ENCODE results near the gene COL18A1.

COL18A1 gene

DNA sequence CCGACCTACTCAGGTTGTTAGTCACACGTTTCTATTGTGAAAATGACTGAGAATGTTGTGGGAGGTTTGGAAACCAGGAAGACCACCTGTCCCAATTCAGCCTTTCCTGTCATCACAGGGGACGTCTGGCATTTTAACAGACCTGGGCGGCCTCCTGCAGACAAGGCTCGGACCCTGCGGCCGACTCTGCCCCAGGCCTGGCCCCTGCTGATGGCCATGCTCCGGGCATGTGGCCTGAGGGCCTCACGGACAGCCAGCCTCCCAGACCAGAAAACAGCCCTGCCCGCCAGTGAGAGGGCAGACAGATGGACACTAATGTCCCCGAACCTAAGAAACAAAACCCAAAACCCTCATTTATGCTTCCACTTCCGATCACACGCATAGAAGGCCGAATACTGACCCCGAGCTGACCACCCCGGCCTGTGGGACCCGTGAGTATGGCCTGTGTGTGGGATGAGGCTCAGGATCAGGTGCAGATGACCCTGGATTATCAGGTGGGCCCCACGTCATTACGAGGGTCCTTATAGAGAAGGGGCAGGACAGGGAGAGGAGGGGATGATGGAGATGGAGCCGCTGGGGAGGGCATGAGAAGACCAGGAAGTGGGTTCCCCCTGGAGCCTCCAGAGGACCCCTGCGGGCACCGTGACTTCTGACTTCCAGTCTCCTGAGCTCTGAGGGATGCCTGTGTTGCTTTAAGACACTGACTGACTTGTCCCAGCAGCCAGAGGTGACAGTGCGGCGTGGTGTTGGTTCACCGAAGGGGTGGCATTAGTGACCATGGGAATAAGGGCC lies 9.6 kb downstream of the COL18A1 start:
- no peak for DNase-seq (ENCODE audit: low spot score)

- DNase-seq (ENCODE audit: low spot score), result no peak
These were observed 10.4 kb downstream of the COL18A1 start for GRCh38 chr21:45415188-45415942.

GRCh38 chr21:45415943-45416611 lies 11.1 kb downstream of the COL18A1 start:
- no peak for DNase-seq (ENCODE audit: low spot score)

DNA sequence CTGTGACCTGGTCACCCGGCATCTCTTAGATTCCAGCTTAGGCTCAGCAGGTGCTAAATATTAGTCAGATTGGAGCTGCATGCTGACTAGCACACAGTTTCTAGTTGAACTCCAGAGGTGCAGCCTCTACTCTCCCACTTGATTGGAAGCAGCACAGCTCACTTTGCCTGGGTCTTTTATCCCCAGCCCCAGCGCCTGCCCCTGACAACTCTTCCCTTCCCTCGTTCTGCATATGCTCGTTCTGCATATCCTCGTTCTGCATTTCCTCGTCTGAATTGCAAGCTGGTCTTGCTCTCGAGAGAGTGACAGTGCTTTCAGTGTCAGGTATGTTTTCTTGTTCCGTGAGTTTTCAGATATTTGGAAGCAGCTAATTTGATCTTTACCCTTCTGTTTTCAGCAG lies 11.7 kb downstream of the COL18A1 start:
- DNase-seq (ENCODE audit: low spot score), result no peak

GRCh38 chr21:45417256-45417950 lies 12.4 kb downstream of the COL18A1 start:
- no peak for DNase-seq (ENCODE audit: low spot score)

GRCh38 chr21:45417951-45418300 lies 13.0 kb downstream of the COL18A1 start:
- DNase-seq (ENCODE audit: low spot score), result no peak

DNA sequence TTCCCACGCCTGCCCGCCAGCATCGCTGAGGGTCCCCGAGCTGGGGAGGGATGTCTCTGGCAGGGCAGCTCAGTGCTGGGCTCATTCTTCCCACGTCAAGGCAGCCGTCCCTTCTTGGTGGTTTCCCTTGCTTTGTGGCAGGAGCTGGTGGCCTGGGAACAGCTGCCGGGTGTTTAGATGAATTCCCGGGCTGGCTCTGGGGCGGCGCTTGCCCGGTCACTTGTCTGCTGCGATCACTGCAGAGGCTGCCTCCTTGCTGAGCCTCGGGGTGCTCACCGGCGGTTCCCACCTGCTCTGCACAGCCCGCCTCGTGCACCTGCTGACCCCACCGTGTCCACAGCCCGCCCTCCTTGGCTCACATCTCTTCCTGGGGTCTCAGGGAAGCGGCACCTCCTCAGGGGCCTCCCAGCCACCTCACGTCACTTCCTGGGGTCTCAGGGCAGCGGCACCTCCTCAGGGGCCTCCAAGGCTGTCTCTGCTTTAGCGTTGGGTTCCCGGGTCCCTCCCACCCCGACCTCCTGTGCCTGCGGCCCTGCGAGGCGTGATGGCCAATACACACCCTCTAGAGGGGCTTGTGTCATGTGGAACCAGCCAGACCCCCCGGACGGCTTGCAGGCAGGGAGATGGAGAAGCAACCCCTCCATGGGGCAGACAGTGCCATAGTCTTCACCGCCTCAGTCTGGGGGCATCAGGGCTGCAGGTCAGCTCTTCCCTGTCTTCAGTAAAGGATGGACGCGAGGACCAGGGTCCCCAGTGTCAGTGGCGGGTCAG lies 13.5 kb downstream of the COL18A1 start:
- no peak for DNase-seq (ENCODE audit: low spot score)

- no peak for DNase-seq (ENCODE audit: low spot score)
These were observed 14.2 kb downstream of the COL18A1 start for GRCh38 chr21:45419162-45419561.

DNA sequence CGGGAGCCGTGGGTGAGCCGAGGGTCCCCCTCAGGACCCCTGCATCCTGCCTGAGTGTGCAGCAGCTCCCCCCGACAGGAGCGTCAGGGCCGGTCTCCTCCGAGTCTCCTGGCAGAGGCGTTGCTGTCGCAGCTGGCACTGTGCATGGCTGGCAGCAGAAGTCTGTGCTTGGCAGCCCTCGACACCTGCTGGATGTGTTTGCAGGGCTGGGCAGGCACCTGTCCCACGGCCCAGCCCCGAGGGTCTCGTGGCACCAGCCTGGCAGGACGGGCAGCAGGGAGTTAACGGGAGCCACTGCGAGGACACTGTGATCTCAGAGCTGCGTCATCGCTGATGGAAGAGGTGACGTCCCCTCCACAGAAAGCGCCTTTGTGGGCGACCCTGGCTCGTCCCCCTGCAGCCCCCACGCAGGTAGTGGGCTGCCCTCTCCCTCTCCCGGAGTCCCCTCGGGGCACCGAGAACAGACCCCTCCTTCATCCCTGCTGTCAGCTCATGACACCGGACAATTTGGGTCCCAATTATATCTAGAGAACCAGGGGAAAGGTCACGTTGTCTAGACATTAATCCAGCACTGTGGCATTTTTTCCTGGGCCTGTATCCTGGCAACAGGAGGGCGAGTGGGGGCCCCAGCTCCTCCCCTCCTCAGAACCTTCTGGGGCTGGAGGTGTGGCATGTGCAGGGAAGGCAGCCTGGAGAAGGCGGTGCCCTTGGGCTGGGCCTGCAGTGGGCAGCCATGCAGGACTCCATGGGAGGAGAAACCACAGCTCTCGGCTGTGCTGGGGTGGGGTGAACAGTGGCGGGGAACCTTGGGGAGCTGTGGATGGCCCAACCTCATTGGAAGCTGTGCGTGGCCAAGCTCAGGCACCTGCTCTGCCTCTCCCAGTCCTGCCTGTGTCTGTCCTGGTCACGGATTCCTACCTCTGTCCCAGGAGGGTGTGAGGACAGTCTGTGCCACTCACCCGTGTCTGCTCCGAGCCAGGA lies 15.4 kb downstream of the COL18A1 start:
- no peak for DNase-seq (ENCODE audit: low spot score)

DNA sequence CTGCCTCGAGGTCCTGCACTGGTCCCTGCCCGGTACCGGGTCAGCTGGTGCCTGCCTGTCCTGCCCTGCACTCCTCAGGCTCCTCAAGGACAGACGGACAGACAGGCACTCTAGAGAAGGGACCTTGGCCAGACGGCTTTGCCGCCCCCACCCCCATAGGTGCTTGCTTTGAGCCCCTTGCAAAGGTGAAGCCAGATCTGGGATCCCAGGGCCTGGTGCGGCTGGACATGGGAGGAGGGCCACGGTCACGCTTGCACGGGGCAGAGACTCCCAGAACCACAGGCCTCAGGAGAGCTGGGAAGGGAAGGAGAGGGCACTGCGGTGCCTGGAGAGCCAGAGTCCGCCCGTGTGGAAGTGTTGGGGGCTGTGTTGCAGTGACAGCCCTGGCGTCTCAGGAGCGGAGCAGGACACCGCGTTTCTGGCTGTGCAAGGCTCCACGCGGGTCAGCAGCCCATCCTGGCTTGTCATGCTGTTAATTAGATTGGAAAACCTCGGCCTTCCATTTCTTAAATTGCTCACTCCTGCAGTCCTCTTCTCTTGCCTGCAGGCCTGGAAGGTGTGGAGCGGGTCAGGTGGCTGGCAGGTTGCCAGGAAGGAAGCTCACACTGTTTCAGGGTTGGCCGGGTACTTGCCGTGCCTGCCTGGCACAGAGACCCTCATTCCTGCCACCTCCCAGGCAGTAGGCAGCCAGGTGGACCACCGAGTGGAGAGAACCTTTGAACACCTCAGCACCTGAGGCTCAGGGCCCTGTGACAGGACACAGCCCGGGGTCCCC lies 16.3 kb downstream of the COL18A1 start:
- no peak for DNase-seq (ENCODE audit: low spot score)

DNA sequence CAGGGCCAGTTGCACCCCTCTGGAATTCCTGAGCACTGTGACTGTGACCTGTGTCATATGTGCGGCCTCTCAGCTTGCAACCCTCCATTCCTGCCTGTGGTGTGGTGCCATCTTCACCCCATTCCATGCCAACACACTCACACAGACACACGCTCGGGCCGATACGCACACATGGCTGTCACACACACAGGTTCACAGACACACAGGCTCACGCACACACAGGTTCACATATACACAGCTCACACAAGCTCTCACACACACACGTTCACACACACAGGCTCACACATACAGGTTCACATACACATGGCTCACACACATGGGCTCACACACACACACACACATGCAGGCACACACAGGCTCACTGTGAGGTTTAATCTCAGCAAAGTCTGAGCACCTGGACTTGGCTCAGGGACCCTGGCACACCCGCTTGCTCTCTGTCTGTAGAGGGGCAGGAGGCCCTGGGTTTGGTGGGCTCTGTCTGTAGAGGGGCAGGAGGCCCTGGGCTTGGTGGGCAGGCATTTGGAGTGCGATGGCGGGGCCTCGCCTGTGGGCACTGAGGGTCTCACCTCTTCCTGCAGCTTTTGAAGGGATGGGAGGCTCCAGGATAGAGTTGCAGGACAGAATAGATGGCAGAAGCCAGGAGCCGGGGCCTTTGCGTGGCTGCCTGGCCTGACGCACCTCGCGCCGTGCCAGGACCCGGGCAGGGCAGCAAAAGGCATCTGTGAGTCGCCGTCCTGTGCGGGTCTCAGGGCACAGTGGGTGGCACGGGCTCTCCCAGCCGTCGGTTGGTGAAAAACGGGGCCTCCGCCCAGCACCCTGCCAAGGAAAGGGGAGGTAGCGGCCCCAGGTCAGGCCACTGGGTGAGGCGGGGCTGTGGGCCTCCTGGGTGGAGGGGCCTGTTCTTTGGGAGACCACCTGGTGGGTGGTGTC lies 17.1 kb downstream of the COL18A1 start:
- no peak for DNase-seq (ENCODE audit: low spot score)

DNA sequence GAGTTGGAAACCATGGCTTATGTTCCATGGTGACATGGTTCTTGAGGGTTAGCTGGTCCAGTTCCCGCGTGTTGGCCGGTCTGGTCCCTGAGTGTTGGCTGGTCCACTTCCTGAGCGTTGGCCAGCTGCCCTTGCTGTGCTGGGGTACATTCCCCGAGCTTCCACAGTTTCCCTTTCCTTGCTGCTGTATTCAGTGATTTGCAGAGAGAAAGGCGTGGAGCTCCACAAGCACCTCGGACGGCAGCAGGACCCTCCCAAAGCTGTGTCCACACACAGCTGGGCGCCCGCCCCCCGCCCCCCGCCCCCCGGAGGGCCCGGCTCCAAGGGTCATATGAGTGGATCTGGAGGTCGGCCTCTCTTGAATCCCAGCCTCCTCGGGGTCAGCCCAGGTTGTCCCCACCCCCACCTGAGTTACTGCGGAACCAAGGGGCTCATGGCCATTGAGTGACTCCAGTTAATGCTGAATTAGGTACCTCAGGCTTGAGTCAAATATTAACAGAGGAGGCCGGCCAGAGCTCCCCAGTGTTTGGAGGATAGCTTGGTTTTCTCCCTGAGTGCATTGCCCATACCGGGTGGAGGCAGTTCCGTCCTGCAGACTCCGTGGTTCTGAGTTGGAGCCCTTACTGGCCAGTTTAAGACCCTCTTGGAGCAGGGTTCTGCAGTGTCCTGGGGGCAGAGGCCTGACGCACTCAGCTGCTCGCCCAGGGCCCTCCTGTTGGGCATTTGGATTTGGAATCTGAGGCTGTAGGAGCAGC lies 18.4 kb downstream of the COL18A1 start:
- DNase-seq (ENCODE audit: low spot score), result no peak

GRCh38 chr21:45423968-45424853 lies 19.2 kb downstream of the COL18A1 start:
- no peak for DNase-seq (ENCODE audit: low spot score)

- DNase-seq (ENCODE audit: low spot score), result no peak
These were observed 20.2 kb downstream of the COL18A1 start for GRCh38 chr21:45424854-45425795.

Data from germinal center (tissue), 1 donor.